H9 (cell line): ENCODE data around the gene BSG. TPM values are rescaled to one million over a fixed set of nuclear protein-coding genes. Genes with fewer than 3 reads are reported as not detected.
"Not testable (repeated sequence)": the region's sequence is repeated elsewhere in the genome, so short reads cannot be mapped to it uniquely, and the experiment has no call there.

Experiments used
- DNase-seq: peaks from one replicate; pipeline ENCODE4 v3.0.0-alpha.2; 2017
- H2AFZ ChIP-seq: one replicate; pipeline ENCODE4 v1.6.1; 2013; ENCODE audit warnings: mild to moderate bottlenecking, low read length, control low read depth, moderate library complexity
- H2AK5ac ChIP-seq: 2 replicates; pipeline ENCODE4 v1.6.1; 2013; ENCODE audit warnings: low read length, control low read depth, mixed read lengths; ENCODE audit not compliant: insufficient read length
- H2BK120ac ChIP-seq: one replicate; pipeline ENCODE4 v1.6.1; 2013; ENCODE audit warnings: low read depth, mild to moderate bottlenecking, low read length, control low read depth, inconsistent platforms; ENCODE audit not compliant: poor library complexity, severe bottlenecking
- H2BK12ac ChIP-seq: 2 replicates; pipeline ENCODE4 v1.6.1; 2013; ENCODE audit warnings: low read length, control low read depth, mixed read lengths, low read depth; ENCODE audit not compliant: insufficient read length
- H2BK15ac ChIP-seq: 2 replicates; pipeline ENCODE4 v1.6.1; 2013; ENCODE audit warnings: low read depth, low read length, control low read depth
- H2BK20ac ChIP-seq: one replicate; pipeline ENCODE4 v1.6.1; 2013; ENCODE audit warnings: low read depth, mild to moderate bottlenecking, low read length, control low read depth, inconsistent platforms; ENCODE audit not compliant: poor library complexity, severe bottlenecking
- H2BK5ac ChIP-seq: 2 replicates; pipeline ENCODE4 v1.6.1; 2013; ENCODE audit warnings: low read length, control low read depth, mixed read lengths; ENCODE audit not compliant: insufficient read length
- H3K14ac ChIP-seq: 2 replicates; pipeline ENCODE4 v1.6.1; 2013; ENCODE audit warnings: low read length, control low read depth; ENCODE audit not compliant: insufficient read depth
- H3K18ac ChIP-seq: 2 replicates; pipeline ENCODE4 v1.6.1; 2013; ENCODE audit warnings: low read depth, mild to moderate bottlenecking, mixed read lengths, low read length, control low read depth; ENCODE audit not compliant: insufficient read length
- H3K23ac ChIP-seq: 2 replicates; pipeline ENCODE4 v1.6.1; 2013; ENCODE audit warnings: low read length, control low read depth, mixed read lengths, low read depth; ENCODE audit not compliant: insufficient read length
- H3K23me2 ChIP-seq: 2 replicates; pipeline ENCODE4 v1.6.1; 2013; ENCODE audit warnings: low read depth, mild to moderate bottlenecking, mixed read lengths, low read length, control low read depth; ENCODE audit not compliant: insufficient read length, poor library complexity, severe bottlenecking
- H3K27ac ChIP-seq: 2 replicates; pipeline ENCODE4 v1.5.1; 2013; ENCODE audit warnings: low read length, control low read depth, mixed read lengths, low read depth; ENCODE audit not compliant: insufficient read length
- H3K27me3 ChIP-seq: 2 replicates; pipeline ENCODE4 v1.6.1; 2013; ENCODE audit warnings: low read length, control low read depth, inconsistent platforms; ENCODE audit not compliant: insufficient read depth
- H3K4ac ChIP-seq: 2 replicates; pipeline ENCODE4 v1.6.1; 2013; ENCODE audit warnings: low read depth, mild to moderate bottlenecking, control low read depth, inconsistent platforms, low read length, moderate library complexity
- H3K4me1 ChIP-seq: 2 replicates; pipeline ENCODE4 v1.6.1; 2013; ENCODE audit warnings: low read length, control low read depth, inconsistent platforms; ENCODE audit not compliant: insufficient read depth
- H3K4me2 ChIP-seq: 2 replicates; pipeline ENCODE4 v1.6.1; 2013; ENCODE audit warnings: low read length, control low read depth, mixed read lengths; ENCODE audit not compliant: insufficient read length, insufficient read depth
- H3K56ac ChIP-seq: 2 replicates; pipeline ENCODE4 v1.6.1; 2013; ENCODE audit warnings: low read depth, mild to moderate bottlenecking, mixed read lengths, low read length, control low read depth; ENCODE audit not compliant: insufficient read length
- H3K79me1 ChIP-seq: 2 replicates; pipeline ENCODE4 v1.6.1; 2013; ENCODE audit warnings: low read depth, mild to moderate bottlenecking, moderate library complexity, low read length, control low read depth, inconsistent platforms; ENCODE audit not compliant: insufficient read depth, poor library complexity, severe bottlenecking
- H3K79me2 ChIP-seq: 2 replicates; pipeline ENCODE4 v1.6.1; 2013; ENCODE audit warnings: low read length, control low read depth, inconsistent platforms; ENCODE audit not compliant: insufficient read depth
- H3K9ac ChIP-seq: 2 replicates; pipeline ENCODE4 v1.6.1; 2013; ENCODE audit warnings: low read length, control low read depth, mixed read lengths; ENCODE audit not compliant: insufficient read length; ENCODE audit errors: extremely low read depth
- H3K9me3 ChIP-seq: one replicate; pipeline ENCODE4 v1.6.1; 2013; ENCODE audit warnings: low read depth, low read length, inconsistent platforms; ENCODE audit not compliant: control insufficient read depth
- H3T11ph ChIP-seq: one replicate; pipeline ENCODE4 v1.6.1; 2013; ENCODE audit warnings: mild to moderate bottlenecking, low read length, control low read depth, inconsistent platforms
- H4K20me1 ChIP-seq: one replicate; pipeline ENCODE4 v1.6.1; 2013; ENCODE audit not compliant: control insufficient read depth, insufficient read length, insufficient read depth
- H4K5ac ChIP-seq: 2 replicates; pipeline ENCODE4 v1.6.1; 2013; ENCODE audit warnings: low read depth, mild to moderate bottlenecking, mixed read lengths, low read length, control low read depth; ENCODE audit not compliant: insufficient read length
- H4K8ac ChIP-seq: replicated peaks from 2 replicates; pipeline ENCODE4 v1.6.1; 2013; ENCODE audit warnings: low read length, control low read depth, mixed read lengths, low read depth; ENCODE audit not compliant: insufficient read length
- H4K91ac ChIP-seq: 2 replicates; pipeline ENCODE4 v1.6.1; 2013; ENCODE audit warnings: low read depth, mild to moderate bottlenecking, moderate library complexity, mixed read lengths, low read length, control low read depth; ENCODE audit not compliant: insufficient read length
- H3K27ac Mint-ChIP-seq, 3 experiments: 2 replicates in 2 of 3; 3 replicates in 1 of 3; pipeline ENCODE4 v1.8.0; 2020 to 2021; ENCODE audit warnings: mixed read lengths in 3 of 3, mild to moderate bottlenecking in 1 of 3, moderate library complexity in 1 of 3
- H3K27me3 Mint-ChIP-seq: 2 replicates; pipeline ENCODE4 v1.8.0; 2021; ENCODE audit warnings: low read depth, mild to moderate bottlenecking, moderate library complexity, mixed read lengths
- H3K36me3 Mint-ChIP-seq, 3 experiments: 2 replicates in 2 of 3; 3 replicates in 1 of 3; pipeline ENCODE4 v1.8.0; 2020 to 2021; ENCODE audit warnings: low read depth in 3 of 3, mixed read lengths in 3 of 3; ENCODE audit not compliant: insufficient read depth in 1 of 3
- H3K4me1 Mint-ChIP-seq, 2 experiments: 2 replicates each; pipeline ENCODE4 v1.8.0; 2020; ENCODE audit warnings: mixed read lengths in 2 of 2
- H3K4me3 Mint-ChIP-seq, 2 experiments: 2 replicates in 1 of 2; 3 replicates in 1 of 2; pipeline ENCODE4 v1.8.0; 2020 to 2021; ENCODE audit warnings: mild to moderate bottlenecking in 2 of 2, mixed read lengths in 2 of 2, moderate library complexity in 1 of 2
- H3K9me3 Mint-ChIP-seq, 2 experiments: 2 replicates in 1 of 2; 3 replicates in 1 of 2; pipeline ENCODE4 v1.8.0; 2020; ENCODE audit warnings: mild to moderate bottlenecking in 2 of 2, mixed read lengths in 2 of 2, moderate library complexity in 1 of 2
- CTCF ChIP-seq: fragments of 200-600 bp; sonication (generic); conservative IDR thresholded peaks from 3 replicates; pipeline ENCODE4 v1.8.0; 2021; ENCODE audit warnings: antibody characterized with exemption, mild to moderate bottlenecking
- WGBS: extraction: QIAGEN DNeasy Blood & Tissue Kit; methylation state at CpG from one replicate; pipeline ENCODE4 v1.1.7; 2013; ENCODE audit warnings: missing lambda C conversion rate, low lambda C conversion rate, mixed read lengths; ENCODE audit not compliant: insufficient read length; ENCODE audit errors: extremely low coverage; 5-methylcytosine and 5-hydroxymethylcytosine counted together
- total RNA-seq: library from RNA; stranded (reverse); gene quantifications from 2 replicates; pipeline ENCODE4 v1.2.1, GENCODE V29; 2021

Gene BSG
- total RNA-seq, 1 experiment from 2014 or later: 715 TPM

DNA sequence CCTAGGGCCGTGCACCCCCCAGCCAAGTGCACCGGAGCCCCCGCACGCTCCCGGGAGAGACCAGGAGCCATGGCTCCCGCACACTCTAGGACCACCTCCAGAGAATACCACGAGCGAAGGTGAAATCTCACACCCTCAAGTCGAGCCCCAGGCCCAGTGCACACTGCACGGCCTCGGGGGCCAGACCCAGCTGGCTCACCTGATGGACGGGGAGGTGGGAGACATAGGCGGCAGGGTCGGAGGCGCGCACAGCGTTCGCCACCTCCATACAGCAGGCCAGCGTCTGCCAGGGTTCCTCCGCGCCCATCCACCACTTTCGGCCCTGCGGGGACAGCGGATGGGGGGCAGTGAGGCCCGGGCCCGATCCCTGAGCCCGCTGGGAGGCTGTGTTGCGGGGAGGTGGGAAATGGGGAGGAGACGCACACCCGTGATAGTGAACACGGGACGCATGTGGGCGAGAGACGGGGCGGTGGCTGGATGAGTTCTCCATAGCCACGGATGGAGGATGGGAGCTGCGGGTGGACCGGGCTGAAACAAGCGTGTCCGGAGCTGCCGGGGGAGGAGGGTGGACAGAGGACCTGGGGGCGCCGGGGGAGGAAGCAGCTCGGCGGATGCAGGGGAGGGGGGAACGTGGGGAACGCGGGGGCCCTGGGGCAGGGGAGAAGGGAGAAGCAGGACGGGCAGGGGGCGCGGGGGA, 47.9 kb downstream of the BSG start:
- Histone ChIP-seq H3K27me3 (no peaks in the 10 kb centered on the region), H3K14ac (no peak overlapping the region), H3K9me3 (no peaks in the 10 kb centered on the region), H2BK15ac (no peak overlapping the region), H4K8ac (no peak overlapping the region), H2BK20ac (no peak overlapping the region), H3K27ac (no peak overlapping the region), H2AK5ac (no peak overlapping the region), H3K4me2 (no peak overlapping the region), H2BK5ac (no peak overlapping the region), H3K79me1 (no peaks in the 10 kb centered on the region), H2BK12ac (no peak overlapping the region), H2BK120ac (no peak overlapping the region), H3T11ph (no peak overlapping the region), H3K4ac (no peak overlapping the region), H4K20me1 (no peaks in the 10 kb centered on the region), H3K18ac (no peak overlapping the region), H3K9ac (no peak overlapping the region), H4K91ac (no peak overlapping the region), H3K4me1 (no peaks in the 10 kb centered on the region), H3K23ac (no peak overlapping the region), H3K23me2 (no peaks in the 10 kb centered on the region), H4K5ac (no peak overlapping the region), H3K56ac (no peak overlapping the region), H2AFZ (no peak overlapping the region), H3K79me2 (no peaks in the 10 kb centered on the region)
- Mint-ChIP-seq H3K36me3 (peaks cover 24 to 55% (median 41%) of the 10 kb centered on the region in 3 experiments), H3K27me3 (no peaks in the 10 kb centered on the region), H3K4me3 (no peak overlapping the region), H3K4me1 (no peaks in the 10 kb centered on the region), H3K27ac (no peak overlapping the region), H3K9me3 (no peaks in the 10 kb centered on the region)
- WGBS: no CpG with 5 or more reads among the region's 51 CpGs
- TF ChIP-seq CTCF: no peak
- no peak for DNase-seq

- not testable (repeated sequence) for H3K18ac ChIP-seq, H3T11ph ChIP-seq, H2AFZ ChIP-seq, H2AK5ac ChIP-seq, DNase-seq, H4K91ac ChIP-seq, H3K56ac ChIP-seq, H3K27ac ChIP-seq, H2BK12ac ChIP-seq, H3K14ac ChIP-seq, H2BK20ac ChIP-seq, H3K79me1 ChIP-seq, H3K27ac Mint-ChIP-seq, H3K4ac ChIP-seq, H3K23me2 ChIP-seq, H2BK5ac ChIP-seq, H3K9me3 ChIP-seq, H3K4me1 Mint-ChIP-seq, H2BK120ac ChIP-seq, H4K5ac ChIP-seq, H3K27me3 ChIP-seq, H3K4me3 Mint-ChIP-seq, H3K27me3 Mint-ChIP-seq, H3K79me2 ChIP-seq, H3K4me2 ChIP-seq, H3K9me3 Mint-ChIP-seq, H3K9ac ChIP-seq, H4K20me1 ChIP-seq, H3K4me1 ChIP-seq, H3K23ac ChIP-seq, H2BK15ac ChIP-seq, H4K8ac ChIP-seq
- peaks cover 26 to 55% (median 42%) of the 10 kb centered on the region in 3 experiments; a peak in 6 of 7 replicates for H3K36me3 Mint-ChIP-seq
- no CpG with 5 or more reads among the region's 48 CpGs for WGBS
Observed at GRCh38 chr19:621191-621590, 48.8 kb downstream of the BSG start.
